HCT116 (cell line): ENCODE results near the gene RIPK3.

Experiments used
- CEBPB ChIP-seq: IDR thresholded peaks from 2 replicates; pipeline ENCODE4 v1.6.1; 2012; ENCODE audit warnings: low read depth
- CTCF ChIP-seq, 3 experiments: fragments of 200-600 bp in 1 of 3; sonication (generic) in 1 of 3; IDR thresholded peaks in 2 of 3; conservative IDR thresholded peaks in 1 of 3; 2 replicates each; pipeline ENCODE4 v1.5.1; 2012 to 2017; ENCODE audit warnings: low read depth in 2 of 3, low read length in 2 of 3, antibody characterized with exemption in 1 of 3, borderline replicate concordance in 1 of 3, control low read depth in 1 of 3, mild to moderate bottlenecking in 1 of 3, mixed read lengths in 1 of 3, mixed run types in 1 of 3, moderate library complexity in 1 of 3; ENCODE audit not compliant: insufficient read depth in 1 of 3
- EZH2phosphoT487 ChIP-seq: fragments of 200-600 bp; IDR thresholded peaks from 2 replicates; pipeline ENCODE4 v1.6.1; 2018; ENCODE audit warnings: antibody characterized with exemption, borderline replicate concordance
- FOSL1 ChIP-seq: IDR thresholded peaks from 2 replicates; pipeline ENCODE4 v1.6.1; 2012; ENCODE audit warnings: low read depth
- POLR2A ChIP-seq: IDR thresholded peaks from 2 replicates; pipeline ENCODE4 v1.7.0; 2011; ENCODE audit warnings: borderline replicate concordance; ENCODE audit not compliant: insufficient read depth, insufficient read length; ENCODE audit errors: extremely low read depth
- ZBTB33 ChIP-seq: IDR thresholded peaks from 2 replicates; pipeline ENCODE4 v1.6.1; 2011; ENCODE audit warnings: mild to moderate bottlenecking, low read length, moderate library complexity; ENCODE audit not compliant: insufficient replicate concordance; ENCODE audit errors: extremely low read depth

GRCh38 chr14:24388474-24389179 is 48.8 kb upstream of the RIPK3 start:
- TF ChIP-seq POLR2A (no peak), CTCF (IDR thresholded peaks at IDR 0.05 in 2 of 3, conservative IDR thresholded peaks at IDR 0.05 in 1 of 3; ENCODE audit: borderline replicate concordance in 1 of 3, insufficient read depth in 1 of 3, low read depth in 2 of 3, low read length in 2 of 3) (no peak), EZH2phosphoT487 (no peak), ZBTB33 (no peak), CEBPB (no peak), FOSL1 (no peak)
